K562 (cell line): Measurements from ENCODE around the gene ADPRM. TPM values are rescaled to one million over a fixed set of nuclear protein-coding genes. Genes with fewer than 3 reads are reported as not detected.
A peak's percentile ranks its signal among the peaks of the same experiment; 100 is the strongest.

Source experiments
- ASH1L ChIP-seq: fragments of 450-650 bp; IDR thresholded peaks from 2 replicates; pipeline ENCODE4 v1.6.1; 2018; ENCODE audit warnings: borderline replicate concordance, mild to moderate bottlenecking, low read depth; ENCODE audit not compliant: partially characterized antibody
- ATF7 ChIP-seq: fragments of 450-650 bp; IDR thresholded peaks from 2 replicates; pipeline ENCODE4 v1.7.1; 2014; ENCODE audit warnings: mild to moderate bottlenecking, moderate library complexity
- C11orf30 ChIP-seq: fragments of 450-650 bp; IDR thresholded peaks from 2 replicates; pipeline ENCODE4 v1.6.1; 2016; ENCODE audit warnings: low read depth, mild to moderate bottlenecking
- CBX5 ChIP-seq: IDR thresholded peaks from 2 replicates; pipeline ENCODE4 v1.6.1; 2014; ENCODE audit warnings: low read depth, borderline replicate concordance
- CXXC5 ChIP-seq: fragments of 250-450 bp; sonication (Bioruptor Pico); IDR thresholded peaks from 2 replicates; pipeline ENCODE4 v1.8.0; 2022; ENCODE audit warnings: inconsistent platforms, mild to moderate bottlenecking, moderate library complexity
- EP400 ChIP-seq: fragments of 450-650 bp; IDR thresholded peaks from 2 replicates; pipeline ENCODE4 v1.6.1; 2017; ENCODE audit warnings: antibody characterized with exemption, mild to moderate bottlenecking, moderate library complexity
- HSF4 ChIP-seq: fragments of 250-450 bp; sonication (Bioruptor Pico); IDR thresholded peaks from 2 replicates; pipeline ENCODE4 v2.1.2; 2022; ENCODE audit warnings: mild to moderate bottlenecking, moderate library complexity, borderline replicate concordance
- JUND ChIP-seq, 2 experiments: IDR thresholded peaks; 2 replicates in 1 of 2; 3 replicates in 1 of 2; pipeline ENCODE4 v1.6.1; 2011; ENCODE audit warnings: borderline replicate concordance in 2 of 2, low read depth in 2 of 2, low read length in 2 of 2, improper control_type of control experiment in 1 of 2, missing biosample characterization in 1 of 2, missing genetic modification characterization in 1 of 2, missing genetic modification reagents in 1 of 2
- MAFG ChIP-seq: fragments of 450-650 bp; conservative IDR thresholded peaks from 2 replicates; pipeline ENCODE4 v1.6.1; 2016; ENCODE audit warnings: missing genetic modification characterization, missing compliant biosample characterization
- NONO ChIP-seq, 2 experiments: fragments of 200-400 bp in 1 of 2; fragments of 450-650 bp in 1 of 2; formaldehyde crosslinking in 1 of 2; IDR thresholded peaks; 2 replicates each; pipeline ENCODE4 v1.6.1; 2017; ENCODE audit warnings: low read depth in 2 of 2, mild to moderate bottlenecking in 2 of 2, moderate library complexity in 2 of 2, low read length in 1 of 2
- SAFB ChIP-seq: fragments of 200-400 bp; formaldehyde crosslinking; IDR thresholded peaks from 2 replicates; pipeline ENCODE4 v1.6.1; 2017; ENCODE audit warnings: low read depth, low read length, borderline replicate concordance
- SAP30 ChIP-seq: fragments of 200-600 bp; sonication (generic); IDR thresholded peaks from 2 replicates; pipeline ENCODE4 v1.6.1; 2012; ENCODE audit warnings: borderline replicate concordance, low read depth, mild to moderate bottlenecking, moderate library complexity, low read length, control low read depth, inconsistent platforms; ENCODE audit not compliant: insufficient read depth, poor library complexity, severe bottlenecking
- SP1 ChIP-seq: sonication (generic); formaldehyde crosslinking; IDR thresholded peaks from 2 replicates; pipeline ENCODE4 v1.8.1; 2022; ENCODE audit warnings: mild to moderate bottlenecking, missing genetic modification reagents
- TAF7 ChIP-seq: fragments of 450-650 bp; IDR thresholded peaks from 2 replicates; pipeline ENCODE4 v1.6.1; 2016; ENCODE audit warnings: missing genetic modification characterization, missing compliant biosample characterization
- U2AF2 ChIP-seq: fragments of 200-400 bp; formaldehyde crosslinking; optimal IDR thresholded peaks from 2 replicates; pipeline ENCODE3; 2017; ENCODE audit warnings: low read depth, mild to moderate bottlenecking, low read length
- ZNF175 ChIP-seq: fragments of 200-800 bp; sonication (Bioruptor generic); IDR thresholded peaks from 2 replicates; pipeline ENCODE4 v1.6.1; 2016; ENCODE audit warnings: low read depth, mild to moderate bottlenecking, missing genetic modification characterization, missing compliant biosample characterization
- ZNF239 ChIP-seq: fragments of 250-450 bp; sonication (Bioruptor Pico); IDR thresholded peaks from 2 replicates; pipeline ENCODE4 v1.4.0; 2020; ENCODE audit warnings: mild to moderate bottlenecking
- ZNF431 ChIP-seq: sonication (generic); formaldehyde crosslinking; IDR thresholded peaks from 2 replicates; pipeline ENCODE4 v1.8.0; 2022; ENCODE audit warnings: mild to moderate bottlenecking, missing genetic modification reagents
- polyA plus RNA-seq, 8 experiments: library from polyadenylated mRNA; depleted of rRNA in 4 of 8; stranded (reverse) in 5 of 8; unstranded in 3 of 8; fragments of >200 nt; fragmentation: Nextera tagmentation in 2 of 8; fragmentation: Illumina TruSeq in 1 of 8; extraction: Ambion mirVana in 2 of 8; extraction: Trizol in 1 of 8; gene quantifications; 2 replicates each; pipeline versions ENCODE4 v1.2.1 to v1.2.3, GENCODE V29; 2011 to 2014; ENCODE audit warnings: inconsistent platforms in 1 of 8, missing spikeins in 1 of 8
- total RNA-seq, 7 experiments: library from RNA; depleted of rRNA in 6 of 7; stranded (reverse); fragments of >200 nt in 6 of 7; fragmentation: Illumina TruSeq in 2 of 7; extraction: Trizol in 2 of 7; gene quantifications; 2 replicates each; pipeline versions ENCODE4 v1.2.1 to v1.2.3, GENCODE V29; 2011 to 2021; ENCODE audit warnings: low replicate concordance in 1 of 7
- TF ChIP-seq, protein P1 (sequence below): fragments of 450-650 bp; formaldehyde crosslinking; IDR thresholded peaks from 2 replicates; pipeline ENCODE4 v1.4.0; 2020; ENCODE audit warnings: mild to moderate bottlenecking
- TF ChIP-seq, protein P2 (sequence below), 2 experiments: fragments of 450-650 bp; formaldehyde crosslinking in 1 of 2; IDR thresholded peaks; 2 replicates each; pipeline versions ENCODE4 v1.4.0 to v1.6.1; 2014 to 2020; ENCODE audit warnings: mild to moderate bottlenecking in 2 of 2, borderline replicate concordance in 1 of 2, low read depth in 1 of 2

The ADPRM gene
- total and polyA plus RNA-seq, 9 of the 15 experiments (the other 6 are each of a cell fraction or from before 2014, with no cell fraction given): 4.7 to 17.6 (median 6.2) TPM

DNA sequence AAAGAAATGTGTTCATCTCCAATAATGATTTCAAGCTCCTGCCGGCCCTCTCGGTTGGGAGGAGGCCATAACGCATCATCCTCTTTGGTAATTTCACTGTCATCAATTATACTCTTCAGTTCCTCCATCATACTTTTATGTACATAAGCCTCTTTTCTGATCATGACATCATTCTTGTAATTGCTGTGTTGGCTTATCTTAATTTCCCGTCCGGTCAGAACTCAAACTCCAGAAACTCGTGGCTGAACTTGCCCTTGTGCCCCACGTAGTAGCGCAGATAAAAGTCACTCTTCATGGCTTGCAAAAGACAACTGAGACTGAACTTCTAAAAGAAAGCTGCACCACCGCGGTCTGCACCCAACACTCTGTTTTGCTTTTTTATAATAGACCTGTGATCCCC is 18.8 kb downstream of the ADPRM start (continued):
- no peak for TF ChIP-seq U2AF2
- TF ChIP-seq, protein P1, sequence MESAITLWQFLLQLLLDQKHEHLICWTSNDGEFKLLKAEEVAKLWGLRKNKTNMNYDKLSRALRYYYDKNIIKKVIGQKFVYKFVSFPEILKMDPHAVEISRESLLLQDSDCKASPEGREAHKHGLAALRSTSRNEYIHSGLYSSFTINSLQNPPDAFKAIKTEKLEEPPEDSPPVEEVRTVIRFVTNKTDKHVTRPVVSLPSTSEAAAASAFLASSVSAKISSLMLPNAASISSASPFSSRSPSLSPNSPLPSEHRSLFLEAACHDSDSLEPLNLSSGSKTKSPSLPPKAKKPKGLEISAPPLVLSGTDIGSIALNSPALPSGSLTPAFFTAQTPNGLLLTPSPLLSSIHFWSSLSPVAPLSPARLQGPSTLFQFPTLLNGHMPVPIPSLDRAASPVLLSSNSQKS (CRISPR knock-in tag): no peak
- TF ChIP-seq SAP30: no peak
- no peak for TF ChIP-seq ZNF239
- TF ChIP-seq CBX5: no peak
- no peak for TF ChIP-seq ASH1L
- no peak for TF ChIP-seq ZNF431 (CRISPR knock-in tag)
- no peak for TF ChIP-seq SP1 (CRISPR knock-in tag)
- peak; percentile 33; the same call in 1 of the 2 replicates for TF ChIP-seq CXXC5
- TF ChIP-seq MAFG: 0 out of 2 replicates have a peak, but pooled peaks have one; percentile 14
- no peak for TF ChIP-seq EP400
- TF ChIP-seq HSF4 (CRISPR knock-in tag): no peak
- TF ChIP-seq JUND (IDR thresholded peaks at IDR 0.05; ENCODE audit: borderline replicate concordance, low read depth, low read length): peak; percentile 30; the same call in 1 of the 2 replicates
- peak; percentile 52; the same call in 1 of the 3 replicates for TF ChIP-seq JUND (tag; IDR thresholded peaks at IDR 0.05; ENCODE audit: borderline replicate concordance, low read depth, low read length)
- peak; percentile 78 for TF ChIP-seq ATF7
- peak; percentile 36; the same call in 1 of the 2 replicates for TF ChIP-seq ZNF175 (CRISPR knock-in tag)
- no peak for TF ChIP-seq SAFB
- TF ChIP-seq NONO (IDR thresholded peaks at IDR 0.05; ENCODE audit: low read depth in 2 of 2, low read length in 1 of 2): no peak
- TF ChIP-seq, protein P2, sequence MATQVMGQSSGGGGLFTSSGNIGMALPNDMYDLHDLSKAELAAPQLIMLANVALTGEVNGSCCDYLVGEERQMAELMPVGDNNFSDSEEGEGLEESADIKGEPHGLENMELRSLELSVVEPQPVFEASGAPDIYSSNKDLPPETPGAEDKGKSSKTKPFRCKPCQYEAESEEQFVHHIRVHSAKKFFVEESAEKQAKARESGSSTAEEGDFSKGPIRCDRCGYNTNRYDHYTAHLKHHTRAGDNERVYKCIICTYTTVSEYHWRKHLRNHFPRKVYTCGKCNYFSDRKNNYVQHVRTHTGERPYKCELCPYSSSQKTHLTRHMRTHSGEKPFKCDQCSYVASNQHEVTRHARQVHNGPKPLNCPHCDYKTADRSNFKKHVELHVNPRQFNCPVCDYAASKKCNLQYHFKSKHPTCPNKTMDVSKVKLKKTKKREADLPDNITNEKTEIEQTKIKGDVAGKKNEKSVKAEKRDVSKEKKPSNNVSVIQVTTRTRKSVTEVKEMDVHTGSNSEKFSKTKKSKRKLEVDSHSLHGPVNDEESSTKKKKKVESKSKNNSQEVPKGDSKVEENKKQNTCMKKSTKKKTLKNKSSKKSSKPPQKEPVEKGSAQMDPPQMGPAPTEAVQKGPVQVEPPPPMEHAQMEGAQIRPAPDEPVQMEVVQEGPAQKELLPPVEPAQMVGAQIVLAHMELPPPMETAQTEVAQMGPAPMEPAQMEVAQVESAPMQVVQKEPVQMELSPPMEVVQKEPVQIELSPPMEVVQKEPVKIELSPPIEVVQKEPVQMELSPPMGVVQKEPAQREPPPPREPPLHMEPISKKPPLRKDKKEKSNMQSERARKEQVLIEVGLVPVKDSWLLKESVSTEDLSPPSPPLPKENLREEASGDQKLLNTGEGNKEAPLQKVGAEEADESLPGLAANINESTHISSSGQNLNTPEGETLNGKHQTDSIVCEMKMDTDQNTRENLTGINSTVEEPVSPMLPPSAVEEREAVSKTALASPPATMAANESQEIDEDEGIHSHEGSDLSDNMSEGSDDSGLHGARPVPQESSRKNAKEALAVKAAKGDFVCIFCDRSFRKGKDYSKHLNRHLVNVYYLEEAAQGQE (IDR thresholded peaks at IDR 0.05; ENCODE audit: borderline replicate concordance): no peak
- TF ChIP-seq, protein P2 (CRISPR knock-in tag; IDR thresholded peaks at IDR 0.05; ENCODE audit: low read depth): no peak
- peak; percentile 37; the same call in 1 of the 2 replicates for TF ChIP-seq C11orf30
- TF ChIP-seq TAF7 (tag): no peak
